GM12872 (cell line): Measurements from ENCODE around the gene APEH.

Experiments
- CTCF ChIP-seq: IDR thresholded peaks from 3 replicates; pipeline ENCODE4 v1.5.1; 2011; ENCODE audit warnings: low read depth, mild to moderate bottlenecking, low read length, moderate library complexity; ENCODE audit not compliant: insufficient read depth

APEH gene

GRCh38 chr3:49668861-49669260 is 5.3 kb upstream of the APEH start:
- no peak for TF ChIP-seq CTCF

- TF ChIP-seq CTCF = no peak
Measured at GRCh38 chr3:49669352-49669751, 4.8 kb upstream of the APEH start.

- TF ChIP-seq CTCF = no peak
Measured at GRCh38 chr3:49670940-49671290, 3.2 kb upstream of the APEH start.

GRCh38 chr3:49671291-49672288 is 2.6 kb upstream of the APEH start:
- peak; percentile 95 for TF ChIP-seq CTCF

- no peak for TF ChIP-seq CTCF
Measured at GRCh38 chr3:49673121-49673714, 933 bp upstream of the APEH start.

GRCh38 chr3:49674497-49674983 is 389 bp downstream of the APEH start:
- no peak for TF ChIP-seq CTCF

- no peak for TF ChIP-seq CTCF
Measured at GRCh38 chr3:49675912-49676311, 1.8 kb downstream of the APEH start.
